AG09319 (cell line): ENCODE data around the gene EHBP1L1.

Experiments
- DNase-seq: peaks from one replicate; pipeline ENCODE4 v3.0.0-alpha.2; 2010; ENCODE audit warnings: low read depth; ENCODE audit errors: extremely low read depth
- CTCF ChIP-seq: IDR thresholded peaks from 2 replicates; pipeline ENCODE4 v1.5.1; 2011; ENCODE audit warnings: low read depth, mild to moderate bottlenecking, inconsistent platforms, low read length, moderate library complexity

Gene EHBP1L1

GRCh38 chr11:65607614-65608426 is 32.0 kb downstream of the EHBP1L1 start:
- DNase-seq = no peak
- TF ChIP-seq CTCF = no peak

- DNase-seq = no peak
- no peak for TF ChIP-seq CTCF
These were observed 33.4 kb downstream of the EHBP1L1 start for GRCh38 chr11:65609229-65609628.

- no peak for TF ChIP-seq CTCF
- DNase-seq = no peak
These were observed 33.8 kb downstream of the EHBP1L1 start for GRCh38 chr11:65609665-65610064.

GRCh38 chr11:65610404-65610803 is 34.6 kb downstream of the EHBP1L1 start:
- no peak for TF ChIP-seq CTCF
- no peak for DNase-seq

GRCh38 chr11:65611028-65611757 is 35.3 kb downstream of the EHBP1L1 start:
- TF ChIP-seq CTCF = no peak
- DNase-seq = no peak

GRCh38 chr11:65611758-65612603 is 36.1 kb downstream of the EHBP1L1 start:
- TF ChIP-seq CTCF = no peak
- DNase-seq = no peak
